ENCODE data around the gene KCNJ14. TPM values are rescaled to one million over a fixed set of nuclear protein-coding genes. Genes with fewer than 3 reads are reported as not detected.

Gene KCNJ14
- total RNA-seq, 2 experiments from 2014 or later = 1.7 to 1.8 TPM

GRCh38 chr19:48448563-48448962, 6.8 kb upstream of the KCNJ14 start:
- CTCF ChIA-PET = no interaction called here
- peaks cover 7% of the 10 kb centered on the region for H3K27me3 Mint-ChIP-seq (ENCODE audit: low read depth)
- peaks cover 39% of the 10 kb centered on the region for H3K4me1 Mint-ChIP-seq (ENCODE audit: low read depth)
- no peak overlapping the region for H3K27ac Mint-ChIP-seq
- no peaks in the 10 kb centered on the region for H3K9me3 Mint-ChIP-seq
- H3K4me3 Mint-ChIP-seq = no peak overlapping the region
- no peak for DNase-seq
- H3K36me3 Mint-ChIP-seq (ENCODE audit: low read depth) = peaks cover 41% of the 10 kb centered on the region
- intact Hi-C loops (cut with micrococcal nuclease) = no loop called here

GRCh38 chr19:48450441-48450840, 4.9 kb upstream of the KCNJ14 start:
- Mint-ChIP-seq H3K4me3 (no peak overlapping the region), H3K27me3 (ENCODE audit: low read depth) (no peaks in the 10 kb centered on the region), H3K4me1 (ENCODE audit: low read depth) (peaks cover 34% of the 10 kb centered on the region), H3K36me3 (ENCODE audit: low read depth) (peaks cover 50% of the 10 kb centered on the region), H3K27ac (no peak overlapping the region), H3K9me3 (no peaks in the 10 kb centered on the region)
- CTCF ChIA-PET = no interaction called here
- intact Hi-C loops (cut with micrococcal nuclease) = no loop called here
- no peak for DNase-seq

- Mint-ChIP-seq H3K9me3 (no peaks in the 10 kb centered on the region), H3K4me3 (no peak overlapping the region), H3K36me3 (ENCODE audit: low read depth) (peaks cover 50% of the 10 kb centered on the region), H3K27ac (no peak overlapping the region), H3K27me3 (ENCODE audit: low read depth) (no peaks in the 10 kb centered on the region), H3K4me1 (ENCODE audit: low read depth) (peaks cover 34% of the 10 kb centered on the region)
- intact Hi-C loops (cut with micrococcal nuclease) = no loop called here
- no peak for DNase-seq
- CTCF ChIA-PET = interaction anchor here (1.4 kb wide), 1 partner anchor 39 kb away, joined by 3 read pairs; no protein-coding TSS in a partner anchor
These were observed 4.5 kb upstream of the KCNJ14 start for GRCh38 chr19:48450863-48451262.

- Mint-ChIP-seq H3K4me1 (ENCODE audit: low read depth) (peaks cover 32% of the 10 kb centered on the region), H3K9me3 (no peaks in the 10 kb centered on the region), H3K27ac (no peak overlapping the region), H3K27me3 (ENCODE audit: low read depth) (no peaks in the 10 kb centered on the region), H3K4me3 (no peak overlapping the region), H3K36me3 (ENCODE audit: low read depth) (peaks cover 45% of the 10 kb centered on the region)
- CTCF ChIA-PET = interaction anchor here (1.4 kb wide), 1 partner anchor 38 kb away, joined by 3 read pairs; no protein-coding TSS in a partner anchor
- no peak for DNase-seq
- intact Hi-C loops (cut with micrococcal nuclease) = no loop called here
These were observed 3.8 kb upstream of the KCNJ14 start for GRCh38 chr19:48451624-48452023.

- H3K9me3 Mint-ChIP-seq = no peaks in the 10 kb centered on the region
- no peak for DNase-seq
- CTCF ChIA-PET = interaction anchor here (1.4 kb wide), 1 partner anchor 37 kb away, joined by 3 read pairs; no protein-coding TSS in a partner anchor
- H3K4me3 Mint-ChIP-seq = no peak overlapping the region
- no peak overlapping the region for H3K27ac Mint-ChIP-seq
- H3K27me3 Mint-ChIP-seq (ENCODE audit: low read depth) = no peaks in the 10 kb centered on the region
- intact Hi-C loops (cut with micrococcal nuclease) = no loop called here
- peaks cover 47% of the 10 kb centered on the region for H3K36me3 Mint-ChIP-seq (ENCODE audit: low read depth)
- H3K4me1 Mint-ChIP-seq (ENCODE audit: low read depth) = peaks cover 27% of the 10 kb centered on the region
These were observed 2.8 kb upstream of the KCNJ14 start for GRCh38 chr19:48452289-48453190.

- Mint-ChIP-seq H3K4me3 (no peak overlapping the region), H3K4me1 (ENCODE audit: low read depth) (peaks cover 14% of the 10 kb centered on the region), H3K27me3 (ENCODE audit: low read depth) (no peaks in the 10 kb centered on the region), H3K27ac (no peak overlapping the region), H3K36me3 (ENCODE audit: low read depth) (peaks cover 33% of the 10 kb centered on the region), H3K9me3 (no peaks in the 10 kb centered on the region)
- intact Hi-C loops (cut with micrococcal nuclease) = no loop called here
- no peak for DNase-seq
- CTCF ChIA-PET = no interaction called here
These were observed 1.1 kb upstream of the KCNJ14 start for GRCh38 chr19:48454150-48454730.

- intact Hi-C loops (cut with micrococcal nuclease) = no loop called here
- Mint-ChIP-seq H3K9me3 (no peaks in the 10 kb centered on the region), H3K36me3 (ENCODE audit: low read depth) (peaks cover 30% of the 10 kb centered on the region), H3K4me1 (ENCODE audit: low read depth) (peaks cover 14% of the 10 kb centered on the region), H3K27me3 (ENCODE audit: low read depth) (no peaks in the 10 kb centered on the region), H3K27ac (no peak overlapping the region), H3K4me3 (no peak overlapping the region)
- CTCF ChIA-PET = interaction anchor here (0.6 kb wide), 1 partner anchor 105 kb away, joined by 3 read pairs; no protein-coding TSS in a partner anchor
- DNase-seq = no peak
These were observed 661 bp downstream of the KCNJ14 start for GRCh38 chr19:48455908-48456562.

- CTCF ChIA-PET = no interaction called here
- H3K4me1 Mint-ChIP-seq (ENCODE audit: low read depth) = peaks cover 14% of the 10 kb centered on the region
These were observed 1.5 kb downstream of the KCNJ14 start for GRCh38 chr19:48456864-48457263.

GRCh38 chr19:48458016-48458415, 2.6 kb downstream of the KCNJ14 start:
- Mint-ChIP-seq H3K9me3 (no peaks in the 10 kb centered on the region), H3K27ac (no peak overlapping the region), H3K4me1 (ENCODE audit: low read depth) (peaks cover 8% of the 10 kb centered on the region), H3K27me3 (ENCODE audit: low read depth) (no peaks in the 10 kb centered on the region), H3K36me3 (ENCODE audit: low read depth) (peaks cover 30% of the 10 kb centered on the region), H3K4me3 (no peak overlapping the region)
- intact Hi-C loops (cut with micrococcal nuclease) = no loop called here
- no peak for DNase-seq
- CTCF ChIA-PET = no interaction called here

More at GRCh38 chr19:48456864-48457263, 1.5 kb downstream of the KCNJ14 start:
- Mint-ChIP-seq H3K36me3 (ENCODE audit: low read depth) (peaks cover 26% of the 10 kb centered on the region), H3K4me3 (no peak overlapping the region), H3K27me3 (ENCODE audit: low read depth) (no peaks in the 10 kb centered on the region), H3K9me3 (no peaks in the 10 kb centered on the region), H3K27ac (no peak overlapping the region)
- DNase-seq = no peak
- intact Hi-C loops (cut with micrococcal nuclease) = no loop called here

- H3K4me1 Mint-ChIP-seq (ENCODE audit: low read depth) = no peaks in the 10 kb centered on the region
These were observed 6.2 kb downstream of the KCNJ14 start for GRCh38 chr19:48461651-48461981.

GRCh38 chr19:48461982-48462655, 6.7 kb downstream of the KCNJ14 start:
- DNase-seq = no peak
- CTCF ChIA-PET = no interaction called here
- Mint-ChIP-seq H3K4me3 (no peak overlapping the region), H3K27ac (no peak overlapping the region), H3K4me1 (ENCODE audit: low read depth) (no peaks in the 10 kb centered on the region), H3K27me3 (ENCODE audit: low read depth) (no peaks in the 10 kb centered on the region), H3K36me3 (ENCODE audit: low read depth) (peaks cover 13% of the 10 kb centered on the region), H3K9me3 (no peaks in the 10 kb centered on the region)
- intact Hi-C loops (cut with micrococcal nuclease) = no loop called here

More at GRCh38 chr19:48461651-48461981, 6.2 kb downstream of the KCNJ14 start:
- H3K27me3 Mint-ChIP-seq (ENCODE audit: low read depth) = no peaks in the 10 kb centered on the region
- CTCF ChIA-PET = no interaction called here
- H3K9me3 Mint-ChIP-seq = no peaks in the 10 kb centered on the region
- H3K36me3 Mint-ChIP-seq (ENCODE audit: low read depth) = peaks cover 15% of the 10 kb centered on the region
- H3K4me3 Mint-ChIP-seq = no peak overlapping the region
- DNase-seq = no peak
- no peak overlapping the region for H3K27ac Mint-ChIP-seq
- intact Hi-C loops (cut with micrococcal nuclease) = no loop called here

- H3K36me3 Mint-ChIP-seq (ENCODE audit: low read depth) = peaks cover 8% of the 10 kb centered on the region
- no peaks in the 10 kb centered on the region for H3K9me3 Mint-ChIP-seq
- peaks cover 15% of the 10 kb centered on the region for H3K4me1 Mint-ChIP-seq (ENCODE audit: low read depth)
- DNase-seq = no peak
- intact Hi-C loops (cut with micrococcal nuclease) = loop anchor here (5.0 kb wide), 1 partner anchor 208 kb away; the partner anchor contains the start of gene CARD8
- no peak overlapping the region for H3K4me3 Mint-ChIP-seq
- CTCF ChIA-PET = no interaction called here
- no peaks in the 10 kb centered on the region for H3K27me3 Mint-ChIP-seq (ENCODE audit: low read depth)
- no peak overlapping the region for H3K27ac Mint-ChIP-seq
These were observed 9.8 kb downstream of the KCNJ14 start for GRCh38 chr19:48465215-48465614.
